Osteocyte (in vitro differentiated cells): ENCODE results near the gene RNF19B. TPM values are rescaled to one million over a fixed set of nuclear protein-coding genes. Genes with fewer than 3 reads are reported as not detected.

Experiments used
- DNase-seq: peaks from one replicate; pipeline ENCODE4 v3.0.0; 2021; ENCODE audit warnings: mixed read lengths; ENCODE audit not compliant: unreplicated experiment; ENCODE audit errors: extremely low spot score
- H3K27ac Mint-ChIP-seq: one replicate; pipeline ENCODE4 v1.8.0; 2021; ENCODE audit warnings: mild to moderate bottlenecking, mixed read lengths; ENCODE audit not compliant: unreplicated experiment
- H3K27me3 Mint-ChIP-seq: one replicate; pipeline ENCODE4 v1.8.0; 2021; ENCODE audit warnings: mixed read lengths; ENCODE audit not compliant: unreplicated experiment
- H3K36me3 Mint-ChIP-seq: one replicate; pipeline ENCODE4 v1.8.0; 2021; ENCODE audit warnings: mixed read lengths; ENCODE audit not compliant: unreplicated experiment
- H3K4me1 Mint-ChIP-seq: one replicate; pipeline ENCODE4 v1.8.0; 2021; ENCODE audit warnings: mixed read lengths; ENCODE audit not compliant: unreplicated experiment
- H3K4me3 Mint-ChIP-seq: one replicate; pipeline ENCODE4 v1.8.0; 2021; ENCODE audit warnings: mild to moderate bottlenecking, moderate library complexity, mixed read lengths; ENCODE audit not compliant: unreplicated experiment
- H3K9me3 Mint-ChIP-seq: one replicate; pipeline ENCODE4 v1.8.0; 2021; ENCODE audit warnings: mixed read lengths; ENCODE audit not compliant: unreplicated experiment
- CTCF ChIP-seq: fragments of 200-600 bp; sonication (generic); IDR thresholded peaks from 2 replicates; pipeline ENCODE4 v1.5.0; 2021; ENCODE audit warnings: antibody characterized with exemption, mild to moderate bottlenecking, moderate library complexity
- total RNA-seq: library from RNA; stranded (reverse); gene quantifications from 2 replicates; pipeline ENCODE4 v1.2.1, GENCODE V29; 2021

Gene RNF19B
- total RNA-seq, 1 donor from 2014 or later = 12.6 TPM

GRCh38 chr1:32991819-32992488 lies 27.3 kb upstream of the RNF19B start:
- H3K4me1 Mint-ChIP-seq = peaks cover 49% of the 10 kb centered on the region
- DNase-seq = no peak
- H3K9me3 Mint-ChIP-seq = no peaks in the 10 kb centered on the region
- no peaks in the 10 kb centered on the region for H3K36me3 Mint-ChIP-seq
- H3K27me3 Mint-ChIP-seq = no peaks in the 10 kb centered on the region
- TF ChIP-seq CTCF = no peak
- H3K27ac Mint-ChIP-seq = peak overlapping the region; percentile 91
- H3K4me3 Mint-ChIP-seq = peak overlapping the region; percentile 15

- H3K4me3 Mint-ChIP-seq = no peak overlapping the region
- TF ChIP-seq CTCF = no peak
- no peaks in the 10 kb centered on the region for H3K9me3 Mint-ChIP-seq
- no peaks in the 10 kb centered on the region for H3K27me3 Mint-ChIP-seq
- peak overlapping the region; percentile 68 for H3K27ac Mint-ChIP-seq
- no peak for DNase-seq
- H3K4me1 Mint-ChIP-seq = peaks cover 49% of the 10 kb centered on the region
- H3K36me3 Mint-ChIP-seq = no peaks in the 10 kb centered on the region
Measured at GRCh38 chr1:32991386-32991785, 26.8 kb upstream of the RNF19B start.

- Mint-ChIP-seq H3K27ac (peak overlapping the region; percentile 68), H3K36me3 (no peaks in the 10 kb centered on the region), H3K4me3 (peak overlapping the region; percentile 32), H3K4me1 (peaks cover 49% of the 10 kb centered on the region), H3K9me3 (no peaks in the 10 kb centered on the region), H3K27me3 (no peaks in the 10 kb centered on the region)
- DNase-seq = no peak
- no peak for TF ChIP-seq CTCF
Measured at GRCh38 chr1:32990887-32991286, 26.3 kb upstream of the RNF19B start.

GRCh38 chr1:32989160-32990050 lies 24.8 kb upstream of the RNF19B start:
- Mint-ChIP-seq H3K4me1 (peaks cover 56% of the 10 kb centered on the region), H3K27me3 (no peaks in the 10 kb centered on the region), H3K27ac (peak overlapping the region; percentile 90), H3K4me3 (peak overlapping the region; percentile 28), H3K36me3 (no peaks in the 10 kb centered on the region), H3K9me3 (no peaks in the 10 kb centered on the region)
- no peak for DNase-seq
- no peak for TF ChIP-seq CTCF

GRCh38 chr1:32988665-32989064 lies 24.1 kb upstream of the RNF19B start:
- TF ChIP-seq CTCF = no peak
- H3K36me3 Mint-ChIP-seq = no peaks in the 10 kb centered on the region
- H3K4me3 Mint-ChIP-seq = no peak overlapping the region
- H3K9me3 Mint-ChIP-seq = no peaks in the 10 kb centered on the region
- H3K27me3 Mint-ChIP-seq = no peaks in the 10 kb centered on the region
- no peak for DNase-seq
- peaks cover 56% of the 10 kb centered on the region for H3K4me1 Mint-ChIP-seq
- H3K27ac Mint-ChIP-seq = peak overlapping the region; percentile 90
